Measurements from ENCODE around the gene PFDN1. TPM values are rescaled to one million over a fixed set of nuclear protein-coding genes. Genes with fewer than 3 reads are reported as not detected.

PFDN1 gene
- total and polyA plus RNA-seq, 9 of the 15 experiments (the other 6 are each of a cell fraction or from before 2014, with no cell fraction given) = 45.5 to 215 (median 78.0) TPM

DNA sequence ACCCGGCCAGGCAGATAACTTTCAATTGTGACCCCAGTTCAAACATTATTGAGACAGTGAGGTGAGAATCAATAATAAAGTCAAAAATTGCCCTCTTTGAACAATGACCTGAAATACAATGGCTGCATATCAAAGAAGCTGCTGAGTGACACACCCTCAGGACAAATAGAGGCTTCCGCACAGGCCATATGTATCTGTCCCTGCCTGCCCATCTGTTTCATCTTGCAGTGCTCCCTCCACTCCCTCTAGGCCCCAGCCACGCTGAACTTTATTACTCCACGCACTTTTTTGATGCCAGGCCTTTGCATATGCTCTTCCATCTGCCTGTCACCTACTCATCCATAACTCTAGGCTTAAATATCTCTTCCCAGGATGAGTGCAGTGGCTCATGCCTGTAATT, 15.9 kb upstream of the PFDN1 start (continued):
- TF ChIP-seq, protein P1, sequence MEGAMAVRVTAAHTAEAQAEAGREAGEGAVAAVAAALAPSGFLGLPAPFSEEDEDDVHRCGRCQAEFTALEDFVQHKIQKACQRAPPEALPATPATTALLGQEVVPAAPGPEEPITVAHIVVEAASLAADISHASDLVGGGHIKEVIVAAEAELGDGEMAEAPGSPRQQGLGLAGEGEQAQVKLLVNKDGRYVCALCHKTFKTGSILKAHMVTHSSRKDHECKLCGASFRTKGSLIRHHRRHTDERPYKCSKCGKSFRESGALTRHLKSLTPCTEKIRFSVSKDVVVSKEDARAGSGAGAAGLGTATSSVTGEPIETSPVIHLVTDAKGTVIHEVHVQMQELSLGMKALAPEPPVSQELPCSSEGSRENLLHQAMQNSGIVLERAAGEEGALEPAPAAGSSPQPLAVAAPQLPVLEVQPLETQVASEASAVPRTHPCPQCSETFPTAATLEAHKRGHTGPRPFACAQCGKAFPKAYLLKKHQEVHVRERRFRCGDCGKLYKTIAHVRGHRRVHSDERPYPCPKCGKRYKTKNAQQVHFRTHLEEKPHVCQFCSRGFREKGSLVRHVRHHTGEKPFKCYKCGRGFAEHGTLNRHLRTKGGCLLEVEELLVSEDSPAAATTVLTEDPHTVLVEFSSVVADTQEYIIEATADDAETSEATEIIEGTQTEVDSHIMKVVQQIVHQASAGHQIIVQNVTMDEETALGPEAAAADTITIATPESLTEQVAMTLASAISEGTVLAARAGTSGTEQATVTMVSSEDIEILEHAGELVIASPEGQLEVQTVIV (CRISPR knock-in tag; IDR thresholded peaks at IDR 0.05; ENCODE audit: borderline replicate concordance) = no peak
- TF ChIP-seq GTF2E2 (tag; IDR thresholded peaks at IDR 0.05) (no peak), CREM (IDR thresholded peaks at IDR 0.05; ENCODE audit: low read depth) (no peak), ZNF398 (CRISPR knock-in tag; IDR thresholded peaks at IDR 0.05) (no peak), BRD4 (IDR thresholded peaks at IDR 0.05) (no peak), ZNF212 (CRISPR knock-in tag; IDR thresholded peaks at IDR 0.05) (no peak)
- TF ChIP-seq, protein P2, sequence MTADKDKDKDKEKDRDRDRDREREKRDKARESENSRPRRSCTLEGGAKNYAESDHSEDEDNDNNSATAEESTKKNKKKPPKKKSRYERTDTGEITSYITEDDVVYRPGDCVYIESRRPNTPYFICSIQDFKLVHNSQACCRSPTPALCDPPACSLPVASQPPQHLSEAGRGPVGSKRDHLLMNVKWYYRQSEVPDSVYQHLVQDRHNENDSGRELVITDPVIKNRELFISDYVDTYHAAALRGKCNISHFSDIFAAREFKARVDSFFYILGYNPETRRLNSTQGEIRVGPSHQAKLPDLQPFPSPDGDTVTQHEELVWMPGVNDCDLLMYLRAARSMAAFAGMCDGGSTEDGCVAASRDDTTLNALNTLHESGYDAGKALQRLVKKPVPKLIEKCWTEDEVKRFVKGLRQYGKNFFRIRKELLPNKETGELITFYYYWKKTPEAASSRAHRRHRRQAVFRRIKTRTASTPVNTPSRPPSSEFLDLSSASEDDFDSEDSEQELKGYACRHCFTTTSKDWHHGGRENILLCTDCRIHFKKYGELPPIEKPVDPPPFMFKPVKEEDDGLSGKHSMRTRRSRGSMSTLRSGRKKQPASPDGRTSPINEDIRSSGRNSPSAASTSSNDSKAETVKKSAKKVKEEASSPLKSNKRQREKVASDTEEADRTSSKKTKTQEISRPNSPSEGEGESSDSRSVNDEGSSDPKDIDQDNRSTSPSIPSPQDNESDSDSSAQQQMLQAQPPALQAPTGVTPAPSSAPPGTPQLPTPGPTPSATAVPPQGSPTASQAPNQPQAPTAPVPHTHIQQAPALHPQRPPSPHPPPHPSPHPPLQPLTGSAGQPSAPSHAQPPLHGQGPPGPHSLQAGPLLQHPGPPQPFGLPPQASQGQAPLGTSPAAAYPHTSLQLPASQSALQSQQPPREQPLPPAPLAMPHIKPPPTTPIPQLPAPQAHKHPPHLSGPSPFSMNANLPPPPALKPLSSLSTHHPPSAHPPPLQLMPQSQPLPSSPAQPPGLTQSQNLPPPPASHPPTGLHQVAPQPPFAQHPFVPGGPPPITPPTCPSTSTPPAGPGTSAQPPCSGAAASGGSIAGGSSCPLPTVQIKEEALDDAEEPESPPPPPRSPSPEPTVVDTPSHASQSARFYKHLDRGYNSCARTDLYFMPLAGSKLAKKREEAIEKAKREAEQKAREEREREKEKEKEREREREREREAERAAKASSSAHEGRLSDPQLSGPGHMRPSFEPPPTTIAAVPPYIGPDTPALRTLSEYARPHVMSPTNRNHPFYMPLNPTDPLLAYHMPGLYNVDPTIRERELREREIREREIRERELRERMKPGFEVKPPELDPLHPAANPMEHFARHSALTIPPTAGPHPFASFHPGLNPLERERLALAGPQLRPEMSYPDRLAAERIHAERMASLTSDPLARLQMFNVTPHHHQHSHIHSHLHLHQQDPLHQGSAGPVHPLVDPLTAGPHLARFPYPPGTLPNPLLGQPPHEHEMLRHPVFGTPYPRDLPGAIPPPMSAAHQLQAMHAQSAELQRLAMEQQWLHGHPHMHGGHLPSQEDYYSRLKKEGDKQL (CRISPR knock-in tag; IDR thresholded peaks at IDR 0.05; ENCODE audit: borderline replicate concordance) = no peak
- TF ChIP-seq, protein P3, sequence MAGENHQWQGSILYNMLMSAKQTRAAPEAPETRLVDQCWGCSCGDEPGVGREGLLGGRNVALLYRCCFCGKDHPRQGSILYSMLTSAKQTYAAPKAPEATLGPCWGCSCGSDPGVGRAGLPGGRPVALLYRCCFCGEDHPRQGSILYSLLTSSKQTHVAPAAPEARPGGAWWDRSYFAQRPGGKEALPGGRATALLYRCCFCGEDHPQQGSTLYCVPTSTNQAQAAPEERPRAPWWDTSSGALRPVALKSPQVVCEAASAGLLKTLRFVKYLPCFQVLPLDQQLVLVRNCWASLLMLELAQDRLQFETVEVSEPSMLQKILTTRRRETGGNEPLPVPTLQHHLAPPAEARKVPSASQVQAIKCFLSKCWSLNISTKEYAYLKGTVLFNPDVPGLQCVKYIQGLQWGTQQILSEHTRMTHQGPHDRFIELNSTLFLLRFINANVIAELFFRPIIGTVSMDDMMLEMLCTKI (IDR thresholded peaks at IDR 0.05; ENCODE audit: partially characterized antibody) = no peak

Data from K562 (cell line).